Peyer's patch (tissue), 4 donors: ENCODE data around the gene SDHA.
"Not testable (repeated sequence)": the region's sequence is repeated elsewhere in the genome, so short reads cannot be mapped to it uniquely, and the experiment has no call there.

Experiments
- CTCF ChIP-seq, 6 experiments: fragments of 450-650 bp in 4 of 6; fragments of 200-600 bp in 2 of 6; sonication (generic) in 1 of 6; IDR thresholded peaks; one replicate each; pipeline ENCODE4 v1.5.1; 2017 to 2019; ENCODE audit warnings: antibody characterized with exemption in 6 of 6, mild to moderate bottlenecking in 3 of 6, moderate library complexity in 1 of 6
- POLR2A ChIP-seq, 2 donors: fragments of 450-650 bp; IDR thresholded peaks; one replicate each; pipeline ENCODE4 v1.5.1; 2017; ENCODE audit warnings: antibody characterized with exemption in 2 of 2, mild to moderate bottlenecking in 2 of 2, moderate library complexity in 2 of 2

- TF ChIP-seq CTCF, POLR2A (IDR thresholded peaks at IDR 0.05): not testable (repeated sequence)
Measured at GRCh38 chr5:216076-216475, 2.0 kb upstream of the SDHA start.
